HepG2 (cell line): ENCODE results near the gene HS6ST2.

Source experiments
- HNF4A ChIP-seq: sonication (generic); formaldehyde crosslinking; IDR thresholded peaks from 2 replicates; pipeline ENCODE4 v1.4.0; 2020; ENCODE audit warnings: missing genetic modification reagents
- TCF12 ChIP-seq, 2 experiments: fragments of 450-650 bp in 1 of 2; sonication (generic) in 1 of 2; formaldehyde crosslinking in 1 of 2; IDR thresholded peaks; 2 replicates each; pipeline versions ENCODE4 v1.6.1 to v1.8.0; 2017 to 2022; ENCODE audit warnings: antibody characterized with exemption in 1 of 2, mild to moderate bottlenecking in 1 of 2, missing genetic modification reagents in 1 of 2, moderate library complexity in 1 of 2

DNA sequence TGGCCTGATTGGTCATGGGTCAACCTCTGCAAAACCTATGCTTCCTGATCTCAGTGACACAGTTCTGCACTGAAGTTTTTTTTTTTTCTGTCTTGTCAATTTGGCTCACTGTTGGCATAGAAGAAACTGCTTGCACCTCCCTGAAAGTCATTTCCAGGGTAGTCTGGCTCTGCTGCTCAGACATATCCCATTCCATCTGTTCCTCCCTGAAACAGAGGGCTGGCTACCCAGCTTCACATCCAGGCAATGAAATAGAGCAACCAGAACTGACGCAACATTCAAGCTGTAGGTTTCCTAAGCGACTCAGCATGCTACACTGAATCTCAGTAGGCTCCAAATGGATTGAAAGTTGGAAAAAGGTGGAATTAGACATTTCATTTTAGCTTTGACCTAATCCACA, 292.8 kb downstream of the HS6ST2 start:
- TF ChIP-seq HNF4A (CRISPR knock-in tag) = no peak
- no peak for TF ChIP-seq TCF12 (IDR thresholded peaks at IDR 0.05)
- no peak for TF ChIP-seq TCF12 (CRISPR knock-in tag; IDR thresholded peaks at IDR 0.05)
